Panc1 (cell line): Measurements from ENCODE around the gene ARFIP2. TPM values are rescaled to one million over a fixed set of nuclear protein-coding genes. Genes with fewer than 3 reads are reported as not detected.

Experiments
- ATAC-seq: fragments of 200-7000 bp; cut with Tn5 transposase; 2 replicates; pipeline ENCODE4 v1.9.1; 2020; ENCODE audit warnings: mild to moderate bottlenecking, moderate library complexity
- BruUV-seq: library from RNA; stranded (reverse); fragments of 400-500 nt; replicated peaks from 2 replicates; lab custom pipeline; 2021; lab: Mats Ljungman, UMichigan
- CTCF ChIA-PET: fragments of 300-600 bp; sonication (Branson Sonifier 250); formaldehyde crosslinking; loops from one replicate; lab custom pipeline; 2022; ENCODE audit warnings: antibody characterized with exemption; lab: Charles Lee
- POLR2A ChIA-PET: fragments of 300-600 bp; sonication (Branson Sonifier 250); formaldehyde crosslinking; loops from one replicate; lab custom pipeline; 2022; ENCODE audit warnings: antibody characterized with exemption; lab: Charles Lee
- DNase-seq: peaks from one replicate; pipeline ENCODE4 v3.0.0-alpha.2; 2010; ENCODE audit warnings: low read depth, low spot score
- H3K27ac ChIP-seq: 2 replicates; pipeline ENCODE4 v1.5.1; 2011; ENCODE audit warnings: mild to moderate bottlenecking, low read length, inconsistent platforms
- H3K27me3 ChIP-seq: fragments of 200-500 bp; sonication (Bioruptor generic); 2 replicates; pipeline ENCODE4 v1.6.0; 2014; ENCODE audit warnings: low read length, inconsistent platforms; ENCODE audit not compliant: control insufficient read depth, insufficient read depth
- H3K36me3 ChIP-seq: fragments of 200-500 bp; sonication (Bioruptor generic); 2 replicates; pipeline ENCODE4 v1.5.1; 2014; ENCODE audit warnings: inconsistent platforms, mild to moderate bottlenecking, low read length, moderate library complexity; ENCODE audit not compliant: control insufficient read depth, insufficient read depth
- H3K4me1 ChIP-seq: 2 replicates; pipeline ENCODE4 v1.5.1; 2011; ENCODE audit warnings: inconsistent platforms, mild to moderate bottlenecking, low read length, moderate library complexity; ENCODE audit not compliant: control insufficient read depth, insufficient read depth
- H3K4me3 ChIP-seq, 2 experiments: 2 replicates each; pipeline ENCODE4 v1.5.1; 2011 to 2012; ENCODE audit warnings: low read depth in 2 of 2, low read length in 2 of 2, mild to moderate bottlenecking in 2 of 2, inconsistent platforms in 1 of 2, moderate library complexity in 1 of 2
- H3K9me3 ChIP-seq: fragments of 200-500 bp; sonication (Bioruptor generic); 2 replicates; pipeline ENCODE4 v1.5.1; 2014; ENCODE audit warnings: low read depth, mild to moderate bottlenecking, inconsistent platforms, low read length, moderate library complexity; ENCODE audit not compliant: control insufficient read depth, insufficient read depth
- POLR2AphosphoS5 ChIP-seq: IDR thresholded peaks from 2 replicates; pipeline ENCODE4 v1.6.1; 2012; ENCODE audit warnings: mild to moderate bottlenecking, low read depth, low read length, moderate library complexity
- REST ChIP-seq, 2 experiments: IDR thresholded peaks; 2 replicates each; pipeline ENCODE4 v1.6.1; 2011 to 2012; ENCODE audit warnings: low read depth in 2 of 2, control low read depth in 1 of 2, low read length in 1 of 2, mild to moderate bottlenecking in 1 of 2, moderate library complexity in 1 of 2; ENCODE audit not compliant: insufficient read depth in 1 of 2
- SIN3A ChIP-seq: IDR thresholded peaks from 2 replicates; pipeline ENCODE4 v1.6.1; 2012; ENCODE audit warnings: low read depth, mild to moderate bottlenecking, low read length, moderate library complexity, borderline replicate concordance; ENCODE audit not compliant: insufficient read depth
- TCF7L2 ChIP-seq: IDR thresholded peaks from 2 replicates; pipeline ENCODE4 v1.6.1; 2011; ENCODE audit warnings: mild to moderate bottlenecking, low read depth, low read length, inconsistent platforms
- in situ Hi-C: cut with HindIII; loops from 2 replicates; pipeline ENCODE4 v1.10.0; 2016; ENCODE audit warnings: low sequenced_read_pairs, low pct_unique_long_range_greater_than_20kb
- intact Hi-C: fragments of 100-400 bp; cut with micrococcal nuclease; formaldehyde crosslinking; loops from one replicate; pipeline ENCODE4 v1.10.0; 2022; ENCODE audit not compliant: unreplicated experiment
- total RNA-seq: library from RNA; stranded (reverse); gene quantifications from one replicate; pipeline ENCODE4 v1.2.1, GENCODE V29; 2021; ENCODE audit not compliant: unreplicated experiment
- TF ChIP-seq, protein P1 (sequence below): fragments of 450-650 bp; IDR thresholded peaks from 2 replicates; pipeline ENCODE4 v1.5.1; 2017; ENCODE audit warnings: mild to moderate bottlenecking

Gene ARFIP2
- total RNA-seq, 1 experiment from 2014 or later: 116 TPM

DNA sequence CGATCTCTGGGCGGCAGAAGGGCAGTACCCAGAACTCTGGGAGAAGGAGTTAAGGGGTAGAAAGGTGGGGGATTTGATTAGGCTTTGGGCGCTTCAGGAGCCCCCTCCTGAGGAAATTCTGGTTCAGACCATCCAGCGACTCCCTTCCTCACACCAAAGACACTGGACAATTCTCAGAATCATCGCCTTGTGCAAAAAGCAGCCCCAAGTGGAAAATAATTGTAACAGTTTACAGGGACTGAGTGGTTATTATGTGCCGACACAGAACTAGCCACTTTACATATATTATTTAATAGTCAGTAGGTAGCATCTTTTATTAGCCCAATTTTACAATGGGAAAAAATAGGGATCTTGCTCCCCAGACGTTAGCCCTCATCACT is 6.7 kb downstream of the ARFIP2 start:
- no peaks in the 10 kb centered on the region for H3K27me3 ChIP-seq
- no peak for DNase-seq
- in situ Hi-C loops: no loop called here
- TF ChIP-seq POLR2AphosphoS5: no peak; the same call in 1 of the 2 replicates
- TF ChIP-seq TCF7L2: no peak
- TF ChIP-seq, protein P1, sequence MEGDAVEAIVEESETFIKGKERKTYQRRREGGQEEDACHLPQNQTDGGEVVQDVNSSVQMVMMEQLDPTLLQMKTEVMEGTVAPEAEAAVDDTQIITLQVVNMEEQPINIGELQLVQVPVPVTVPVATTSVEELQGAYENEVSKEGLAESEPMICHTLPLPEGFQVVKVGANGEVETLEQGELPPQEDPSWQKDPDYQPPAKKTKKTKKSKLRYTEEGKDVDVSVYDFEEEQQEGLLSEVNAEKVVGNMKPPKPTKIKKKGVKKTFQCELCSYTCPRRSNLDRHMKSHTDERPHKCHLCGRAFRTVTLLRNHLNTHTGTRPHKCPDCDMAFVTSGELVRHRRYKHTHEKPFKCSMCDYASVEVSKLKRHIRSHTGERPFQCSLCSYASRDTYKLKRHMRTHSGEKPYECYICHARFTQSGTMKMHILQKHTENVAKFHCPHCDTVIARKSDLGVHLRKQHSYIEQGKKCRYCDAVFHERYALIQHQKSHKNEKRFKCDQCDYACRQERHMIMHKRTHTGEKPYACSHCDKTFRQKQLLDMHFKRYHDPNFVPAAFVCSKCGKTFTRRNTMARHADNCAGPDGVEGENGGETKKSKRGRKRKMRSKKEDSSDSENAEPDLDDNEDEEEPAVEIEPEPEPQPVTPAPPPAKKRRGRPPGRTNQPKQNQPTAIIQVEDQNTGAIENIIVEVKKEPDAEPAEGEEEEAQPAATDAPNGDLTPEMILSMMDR: no peak; the same call in 1 of the 2 replicates
- TF ChIP-seq REST (IDR thresholded peaks at IDR 0.05; ENCODE audit: insufficient read depth in 1 of 2, low read depth in 2 of 2, low read length in 1 of 2): no peak
- no peak for TF ChIP-seq SIN3A
- no peak for ATAC-seq
- peak overlapping the region; percentile 60 to 84 for H3K4me3 ChIP-seq
- peaks cover 23% of the 10 kb centered on the region for H3K4me1 ChIP-seq
- H3K27ac ChIP-seq: peak overlapping the region; percentile 91
- intact Hi-C loops: no loop called here
- H3K36me3 ChIP-seq: no peaks in the 10 kb centered on the region
- H3K9me3 ChIP-seq: no peaks in the 10 kb centered on the region
- ChIA-PET CTCF (interaction anchor here (0.7 to 2.5 kb wide), 3 partner anchors 38 to 144 kb away, joined by 4 to 10 read pairs (median 5); no protein-coding TSS in a partner anchor), POLR2A (no interaction called here)
- BruUV-seq: no TSS peak

DNA sequence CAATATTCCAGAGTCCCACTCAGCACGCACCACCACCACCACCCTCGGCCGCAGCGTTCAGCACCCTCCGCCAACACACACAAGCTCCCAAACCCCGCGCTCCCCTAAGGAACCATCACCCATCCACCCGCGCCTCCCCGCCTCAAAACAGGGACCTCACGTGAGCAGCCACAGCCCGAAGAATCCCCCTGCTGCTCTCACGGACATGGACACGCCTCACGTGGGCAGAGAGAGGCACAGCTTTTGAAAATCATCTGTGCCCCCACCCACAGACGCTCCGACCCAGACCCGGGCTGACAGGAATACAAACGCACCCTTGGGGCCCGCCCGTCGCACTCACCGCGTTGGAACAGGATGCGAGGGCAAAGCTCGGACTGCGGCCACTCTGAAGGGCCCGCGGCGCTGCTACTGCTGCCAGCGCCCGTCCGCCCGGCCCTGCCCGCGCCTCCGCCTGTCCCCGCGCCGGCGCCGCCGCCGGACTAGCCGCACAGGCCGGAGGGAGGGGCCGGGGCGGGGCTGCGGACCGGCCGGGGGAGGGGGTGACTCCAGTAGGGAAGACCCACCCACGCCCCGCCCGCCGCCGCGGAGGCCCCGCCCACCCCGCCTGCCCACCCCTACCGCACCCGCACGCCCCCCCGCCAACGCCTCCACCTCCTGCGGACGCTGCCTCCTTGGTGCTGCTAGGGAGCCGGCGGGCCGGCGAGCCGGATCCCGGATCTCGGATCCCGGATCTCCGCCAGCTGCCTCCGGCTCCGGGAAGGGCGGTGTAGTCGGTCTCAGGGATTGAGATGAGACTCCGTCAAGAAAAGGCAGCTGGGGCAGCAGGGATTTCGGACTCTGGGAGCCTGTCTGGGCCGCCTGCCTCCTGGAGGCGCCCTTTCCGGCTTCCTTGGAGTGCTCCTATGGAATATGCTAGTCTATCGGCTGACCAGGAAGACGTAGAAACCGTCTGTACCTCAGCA is 7.4 kb downstream of the ARFIP2 start, which contains the start of gene TRIM3:
TSS of gene TRIM3 (minus strand) at position 491 of the 962 bp plus-strand sequence. CDS start 8,246 bp downstream, outside the sequence.
- H3K9me3 ChIP-seq: no peaks in the 10 kb centered on the region
- peaks cover 23% of the 10 kb centered on the region for H3K4me1 ChIP-seq
- no peaks in the 10 kb centered on the region for H3K36me3 ChIP-seq
- ChIA-PET POLR2A (interaction anchor here (0.6 kb wide), 1 partner anchor 84 kb away, joined by 3 read pairs; the partner anchor contains the start of gene SMPD1), CTCF (interaction anchor here (0.7 to 2.5 kb wide), 3 partner anchors 39 to 145 kb away, joined by 4 to 10 read pairs (median 5); no protein-coding TSS in a partner anchor)
- peak within 1 kb of the TSS; percentile 91 for H3K27ac ChIP-seq
- H3K27me3 ChIP-seq: no peaks in the 10 kb centered on the region
- H3K4me3 ChIP-seq: peak within 1 kb of the TSS; percentile 77 to 93
- no peak for TF ChIP-seq REST (IDR thresholded peaks at IDR 0.05; ENCODE audit: insufficient read depth in 1 of 2, low read depth in 2 of 2, low read length in 1 of 2)
- peak; percentile 62; the same call in 1 of the 2 replicates for TF ChIP-seq SIN3A
- TF ChIP-seq TCF7L2: 0 out of 2 replicates have a peak, but pooled peaks have one; percentile 35
- peak; percentile 94 for TF ChIP-seq POLR2AphosphoS5
- TF ChIP-seq, protein P1: peak; percentile 80
- no TSS peak for BruUV-seq
- in situ Hi-C loops (no loop called here), intact Hi-C loops (no loop called here)
- DNase-seq: peak; percentile 64
- peak; percentile 92 for ATAC-seq
